Muscle layer of duodenum (tissue), 2 donors: ENCODE measurements around the gene DOCK1.

ENCODE experiments used
- H3K27ac ChIP-seq: one replicate; pipeline ENCODE4 v1.7.0; 2013; ENCODE audit warnings: mild to moderate bottlenecking, low read length
- H3K27me3 ChIP-seq: one replicate; pipeline ENCODE4 v1.7.0; 2013; ENCODE audit warnings: low read depth, mild to moderate bottlenecking, control low read depth, low read length
- H3K36me3 ChIP-seq, 2 donors: one replicate each; pipeline ENCODE4 v1.7.0; 2013; ENCODE audit warnings: low read length in 2 of 2, control low read depth in 1 of 2, mild to moderate bottlenecking in 1 of 2; ENCODE audit not compliant: insufficient read depth in 2 of 2, control insufficient read depth in 1 of 2
- H3K4me1 ChIP-seq, 2 donors: one replicate each; pipeline ENCODE4 v1.7.0; 2013; ENCODE audit warnings: low read length in 2 of 2, mild to moderate bottlenecking in 2 of 2, control low read depth in 1 of 2, moderate library complexity in 1 of 2; ENCODE audit not compliant: insufficient read depth in 2 of 2, control insufficient read depth in 1 of 2
- H3K4me3 ChIP-seq, 2 donors: one replicate each; pipeline ENCODE4 v1.7.0; 2013; ENCODE audit warnings: low read length in 2 of 2, low read depth in 1 of 2, mild to moderate bottlenecking in 1 of 2
- H3K9me3 ChIP-seq, 2 donors: one replicate each; pipeline ENCODE4 v1.7.0; 2013; ENCODE audit warnings: low read length in 2 of 2, control low read depth in 1 of 2, mild to moderate bottlenecking in 1 of 2; ENCODE audit not compliant: control insufficient read depth in 1 of 2
- donor health status: healthy.

The DOCK1 gene

DNA sequence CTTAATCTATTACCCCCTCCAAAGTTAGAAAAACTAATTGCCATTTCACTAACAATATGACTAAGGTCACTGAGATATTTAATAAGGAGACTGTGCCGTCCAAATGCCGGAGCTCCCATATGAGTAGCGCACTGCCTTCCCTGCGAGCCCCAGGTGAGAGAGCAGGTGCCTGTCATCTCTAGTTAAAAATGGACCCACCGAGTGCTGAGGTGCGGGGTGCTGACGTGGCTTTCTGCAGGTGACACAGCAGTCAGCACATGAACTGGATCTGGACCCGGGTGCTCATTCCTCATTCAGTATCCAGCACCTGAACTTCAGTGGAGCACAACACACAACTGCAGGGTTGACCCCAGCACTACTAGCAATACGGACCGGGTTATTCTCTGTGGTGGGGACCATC, 505.8 kb downstream of the DOCK1 start:
- Histone ChIP-seq H3K36me3 (peaks cover 5 to 31% of the 10 kb centered on the region in 2 donors), H3K27ac (no peak overlapping the region), H3K4me1 (no peaks in the 10 kb centered on the region), H3K9me3 (no peaks in the 10 kb centered on the region), H3K4me3 (no peak overlapping the region), H3K27me3 (no peaks in the 10 kb centered on the region)

GRCh38 chr10:127413326-127413725, 508.1 kb downstream of the DOCK1 start:
- no peak overlapping the region for H3K27ac ChIP-seq
- no peak overlapping the region for H3K4me3 ChIP-seq
- peaks cover 5 to 30% of the 10 kb centered on the region in 2 donors for H3K36me3 ChIP-seq
- H3K4me1 ChIP-seq: no peaks in the 10 kb centered on the region
- no peaks in the 10 kb centered on the region for H3K9me3 ChIP-seq
- no peaks in the 10 kb centered on the region for H3K27me3 ChIP-seq

DNA sequence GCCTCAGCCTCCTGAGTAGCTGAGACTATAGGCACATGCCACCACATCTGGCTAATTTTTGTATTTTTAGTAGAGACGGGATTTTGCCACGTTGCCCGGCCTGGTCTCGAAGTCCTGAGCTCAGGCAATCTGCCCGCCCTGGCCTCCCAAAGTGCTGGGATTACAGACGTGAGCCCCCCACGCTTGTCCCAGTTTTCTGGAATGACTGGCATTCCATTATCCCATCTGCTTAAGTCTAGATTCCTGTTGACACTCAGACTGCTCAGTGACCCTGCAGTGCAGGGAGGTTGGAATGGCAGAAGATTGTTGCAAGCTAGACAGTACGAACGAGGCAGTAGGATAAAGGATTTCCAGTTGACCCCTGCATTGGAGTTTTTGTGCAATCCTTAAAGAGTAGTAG, 508.8 kb downstream of the DOCK1 start:
- no peaks in the 10 kb centered on the region for H3K4me1 ChIP-seq
- no peak overlapping the region for H3K4me3 ChIP-seq
- no peak overlapping the region for H3K27ac ChIP-seq
- no peaks in the 10 kb centered on the region for H3K27me3 ChIP-seq
- no peaks in the 10 kb centered on the region for H3K9me3 ChIP-seq
- peaks cover 9 to 37% of the 10 kb centered on the region in 2 donors for H3K36me3 ChIP-seq

- Histone ChIP-seq H3K27me3 (no peaks in the 10 kb centered on the region), H3K4me1 (no peaks in the 10 kb centered on the region), H3K27ac (no peak overlapping the region), H3K9me3 (no peaks in the 10 kb centered on the region), H3K4me3 (no peak overlapping the region), H3K36me3 (peaks cover 20 to 42% of the 10 kb centered on the region in 2 donors)
Measured at GRCh38 chr10:127415116-127415515, 509.9 kb downstream of the DOCK1 start.

DNA sequence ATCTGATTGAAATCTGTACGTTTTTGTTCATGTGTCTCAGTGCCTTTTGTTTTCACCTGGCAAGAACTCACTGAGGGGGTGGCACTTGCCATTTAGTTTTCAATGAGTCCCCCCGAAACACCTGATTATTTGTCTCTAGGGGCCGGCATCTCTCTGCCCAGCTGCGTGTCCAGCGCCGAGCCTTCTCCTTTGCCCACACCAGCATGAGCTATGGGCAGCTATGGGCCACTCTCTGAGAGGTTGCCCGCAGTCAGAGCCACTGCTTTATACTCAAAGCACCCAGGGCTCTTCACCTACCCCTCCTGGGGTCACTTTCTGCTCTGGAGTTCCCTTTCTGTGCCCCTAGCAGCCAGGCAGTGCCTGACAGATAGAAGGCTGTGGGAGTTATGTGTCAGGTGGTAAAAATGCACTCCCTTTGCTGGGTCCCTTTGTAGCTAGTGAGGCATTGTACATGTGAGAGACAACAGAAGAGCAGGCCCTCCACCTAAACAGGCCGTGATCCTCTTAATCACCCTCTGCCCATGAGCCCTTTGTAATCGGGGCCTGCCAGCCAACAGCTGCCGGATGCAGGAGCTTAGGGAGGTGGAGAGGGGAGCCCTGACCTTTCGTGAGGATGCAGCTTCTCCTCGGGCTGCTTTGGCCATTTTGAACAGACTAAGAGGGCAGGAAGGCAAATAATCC, 510.8 kb downstream of the DOCK1 start:
- Histone ChIP-seq H3K9me3 (no peaks in the 10 kb centered on the region), H3K36me3 (peaks cover 17 to 39% of the 10 kb centered on the region in 2 donors), H3K4me3 (no peak overlapping the region), H3K27me3 (no peaks in the 10 kb centered on the region), H3K4me1 (no peaks in the 10 kb centered on the region), H3K27ac (no peak overlapping the region)

DNA sequence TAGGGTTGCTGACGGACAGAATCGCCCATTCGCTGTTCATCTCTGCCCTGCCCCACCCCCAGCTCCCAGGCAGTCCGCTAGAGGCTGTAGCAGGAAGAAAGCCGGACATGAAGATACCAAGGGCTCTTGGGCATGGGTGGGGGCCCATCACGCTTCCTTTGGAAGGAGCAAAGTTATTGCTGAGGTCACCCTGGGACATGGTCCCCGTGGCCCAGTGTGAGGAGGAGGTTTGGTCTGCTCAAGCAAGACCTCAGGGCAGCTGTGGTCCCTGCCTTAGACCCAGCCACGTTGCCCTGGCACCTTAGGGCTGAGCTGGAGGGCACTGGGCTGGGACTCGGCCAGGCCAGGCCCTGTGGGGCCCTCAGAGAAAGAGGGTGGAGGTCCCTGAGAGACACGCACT, 511.8 kb downstream of the DOCK1 start:
- H3K27ac ChIP-seq: no peak overlapping the region
- H3K27me3 ChIP-seq: no peaks in the 10 kb centered on the region
- H3K36me3 ChIP-seq: peaks cover 14 to 39% of the 10 kb centered on the region in 2 donors
- no peaks in the 10 kb centered on the region for H3K4me1 ChIP-seq
- H3K9me3 ChIP-seq: no peaks in the 10 kb centered on the region
- no peak overlapping the region for H3K4me3 ChIP-seq

DNA sequence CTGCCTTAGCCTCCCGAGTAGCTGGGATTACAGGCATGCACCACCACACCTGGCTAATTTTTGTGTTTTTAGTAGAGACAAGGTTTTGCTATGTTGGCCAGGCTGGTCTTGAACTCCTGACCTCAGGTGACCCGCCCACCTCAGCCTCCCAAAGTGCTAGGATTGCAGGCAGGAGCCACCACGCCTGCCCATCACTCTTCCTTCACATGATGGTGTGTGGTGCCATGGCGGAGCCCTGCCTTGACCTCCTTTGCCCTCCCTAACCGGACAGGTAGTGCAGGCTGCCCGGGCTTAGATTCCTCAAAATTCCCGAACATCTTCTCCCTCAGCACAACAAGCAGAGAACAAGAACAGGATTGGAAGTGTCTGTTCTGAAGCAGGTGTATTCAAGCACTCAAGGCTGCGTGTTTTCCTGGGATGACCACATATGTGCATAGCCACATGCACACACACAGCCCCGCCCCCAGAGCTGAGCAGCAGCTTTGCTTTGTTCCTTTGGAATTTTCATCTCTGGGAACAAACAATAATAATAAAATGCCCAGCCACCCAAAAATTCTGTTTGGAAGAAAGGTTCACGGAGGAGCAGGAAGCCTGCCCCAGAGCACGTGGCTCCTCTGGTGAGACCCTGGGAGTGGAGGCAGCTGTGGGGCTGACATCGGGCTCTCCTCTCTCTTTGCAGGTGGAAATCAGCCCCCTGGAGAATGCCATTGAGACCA, 512.6 kb downstream of the DOCK1 start:
- no peaks in the 10 kb centered on the region for H3K9me3 ChIP-seq
- peaks cover 16 to 36% of the 10 kb centered on the region in 2 donors for H3K36me3 ChIP-seq
- H3K4me1 ChIP-seq: no peaks in the 10 kb centered on the region
- no peak overlapping the region for H3K4me3 ChIP-seq
- no peak overlapping the region for H3K27ac ChIP-seq
- H3K27me3 ChIP-seq: no peaks in the 10 kb centered on the region

- Histone ChIP-seq H3K4me1 (no peaks in the 10 kb centered on the region), H3K27me3 (no peaks in the 10 kb centered on the region), H3K27ac (no peak overlapping the region), H3K4me3 (no peak overlapping the region), H3K36me3 (peaks cover 17 to 40% of the 10 kb centered on the region in 2 donors), H3K9me3 (no peaks in the 10 kb centered on the region)
Measured at GRCh38 chr10:127418536-127419168, 513.4 kb downstream of the DOCK1 start.

DNA sequence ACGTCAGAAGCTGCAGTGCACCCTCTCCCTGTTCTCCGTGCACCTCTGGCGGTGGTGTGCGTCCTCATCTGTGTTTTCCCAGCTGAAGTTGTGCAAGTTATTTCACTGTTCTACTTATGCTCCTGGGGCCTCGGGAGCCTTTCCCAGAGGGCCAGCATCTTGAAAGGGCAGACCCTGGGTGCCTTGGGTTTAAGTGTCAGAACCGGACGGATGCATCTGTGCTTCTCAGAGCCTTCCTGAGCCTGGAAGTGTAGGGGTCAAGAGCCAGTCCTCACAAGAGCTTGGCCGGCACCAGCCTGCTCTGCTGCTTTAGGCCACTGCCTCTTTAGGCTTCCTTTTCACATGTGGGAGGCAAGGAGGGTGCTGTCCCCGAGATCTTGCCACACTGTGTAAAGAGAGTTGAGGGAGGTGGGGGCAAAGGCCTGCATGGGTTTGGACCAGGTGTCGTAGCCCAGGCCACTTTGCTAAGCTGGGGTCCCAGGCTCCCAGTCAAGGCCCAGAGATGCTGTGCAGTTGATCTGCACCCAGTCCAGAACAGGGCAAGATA, 515.0 kb downstream of the DOCK1 start:
- Histone ChIP-seq H3K36me3 (peaks cover 17 to 40% of the 10 kb centered on the region in 2 donors), H3K9me3 (no peaks in the 10 kb centered on the region), H3K4me3 (no peak overlapping the region), H3K27me3 (no peaks in the 10 kb centered on the region), H3K27ac (no peak overlapping the region), H3K4me1 (no peaks in the 10 kb centered on the region)

DNA sequence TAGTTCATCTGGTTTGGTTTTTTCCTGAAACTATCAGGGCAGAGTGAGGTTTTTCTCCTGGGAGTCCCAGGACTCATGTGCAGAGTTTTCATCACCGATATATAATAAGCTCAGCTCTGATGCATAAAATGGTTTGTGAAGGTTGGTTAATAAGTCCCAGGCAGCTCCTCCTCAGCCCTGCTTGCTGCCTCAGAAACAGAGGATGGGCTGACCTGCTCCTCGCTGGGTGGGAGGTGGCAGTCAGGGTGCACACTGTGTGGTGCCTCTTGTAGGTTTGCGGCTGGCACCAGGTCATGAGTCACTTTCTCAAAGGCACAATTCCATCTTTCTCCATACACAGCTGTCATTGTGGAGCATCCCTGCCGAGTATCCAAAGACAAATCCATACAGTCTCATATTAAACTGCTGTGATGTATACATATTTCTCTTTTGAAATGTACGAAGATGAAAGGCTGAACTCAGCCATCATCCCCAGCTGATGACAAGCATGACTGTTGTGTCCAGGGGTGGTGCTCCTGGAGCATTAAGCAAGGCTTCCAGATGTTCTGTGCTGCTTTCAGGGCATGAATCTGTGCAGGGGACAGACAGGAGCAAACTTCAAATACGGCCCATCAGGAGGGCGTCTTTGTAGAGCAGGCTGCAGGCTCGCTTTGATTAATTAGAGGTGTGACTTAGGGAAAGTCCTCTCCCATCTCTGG, 518.1 kb downstream of the DOCK1 start:
- H3K4me3 ChIP-seq: no peak overlapping the region
- H3K4me1 ChIP-seq: no peaks in the 10 kb centered on the region
- no peaks in the 10 kb centered on the region for H3K27me3 ChIP-seq
- H3K27ac ChIP-seq: no peak overlapping the region
- H3K9me3 ChIP-seq: no peaks in the 10 kb centered on the region
- peaks cover 40 to 57% of the 10 kb centered on the region in 2 donors for H3K36me3 ChIP-seq
